AG20443 (cell line): ENCODE measurements around the gene NTF3.

ENCODE experiments used
- DNase-seq: peaks from one replicate; pipeline ENCODE4 v3.0.0; 2012; ENCODE audit warnings: low spot score, mixed read lengths

NTF3 gene

DNA sequence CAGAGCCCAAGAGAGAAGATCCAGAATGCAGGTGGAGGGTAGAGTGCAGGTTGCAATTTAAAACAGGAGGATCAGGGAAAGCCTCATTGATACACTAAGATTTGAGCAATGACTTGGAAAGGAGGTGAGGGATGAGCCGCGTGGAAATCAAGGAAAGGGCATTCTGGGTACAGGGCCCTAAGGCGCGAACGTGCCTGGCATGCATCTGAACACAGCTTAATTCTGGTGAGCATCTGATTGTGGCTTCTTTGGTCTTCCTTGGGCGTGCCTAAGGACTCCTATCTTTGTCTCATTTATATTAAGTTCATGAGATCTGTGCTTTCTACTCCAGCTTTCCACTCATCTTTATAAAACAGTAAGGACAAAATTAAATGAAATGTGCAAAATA, 79.3 kb downstream of the NTF3 start:
- no peak for DNase-seq

DNA sequence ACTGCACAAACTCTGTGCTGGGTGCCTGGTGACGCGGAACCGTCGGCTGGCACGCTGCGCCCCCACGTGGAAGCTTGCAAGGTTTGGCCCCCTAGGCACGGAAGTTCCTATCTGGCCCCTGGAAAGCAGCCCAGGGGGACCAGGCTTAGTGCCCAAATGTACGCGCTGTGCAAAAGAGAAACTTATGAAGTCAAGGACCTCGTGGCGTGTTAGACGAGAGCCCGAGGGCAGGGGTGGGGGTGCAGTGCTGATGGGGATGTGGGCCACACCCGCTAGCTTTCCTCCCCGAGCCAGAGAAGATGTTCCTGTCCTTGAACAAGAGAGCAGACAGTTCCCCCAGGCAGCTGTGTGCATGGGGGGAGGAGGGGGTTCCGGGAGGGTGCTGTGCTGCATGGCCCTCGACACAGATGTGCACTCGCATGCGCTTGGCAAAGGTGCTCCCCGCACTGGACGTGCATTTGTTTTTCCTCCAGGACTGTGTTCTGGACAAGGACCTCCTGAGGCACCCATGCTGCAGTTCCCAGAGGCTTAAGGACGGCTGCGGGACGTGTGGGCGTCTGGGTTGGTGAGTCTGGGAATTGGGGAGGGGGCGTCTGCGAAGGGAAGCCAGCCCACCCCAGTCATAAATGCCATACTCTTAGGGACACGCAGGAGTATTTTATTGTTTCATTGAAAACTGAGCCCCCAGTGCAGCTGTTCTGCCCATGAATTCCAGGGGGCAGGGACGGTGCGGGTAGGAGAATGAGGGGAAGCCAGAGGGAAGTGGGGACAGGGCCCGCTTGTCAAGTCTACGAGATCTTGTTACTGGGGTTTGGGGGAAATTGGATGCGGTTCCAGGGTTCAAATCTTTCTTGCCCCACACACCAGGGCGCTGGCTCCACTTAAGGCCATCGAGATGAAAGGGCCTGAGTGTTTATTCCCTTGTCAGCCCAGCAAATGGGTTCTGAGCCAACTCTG, 80.0 kb downstream of the NTF3 start:
- peak; percentile 79 for DNase-seq

DNA sequence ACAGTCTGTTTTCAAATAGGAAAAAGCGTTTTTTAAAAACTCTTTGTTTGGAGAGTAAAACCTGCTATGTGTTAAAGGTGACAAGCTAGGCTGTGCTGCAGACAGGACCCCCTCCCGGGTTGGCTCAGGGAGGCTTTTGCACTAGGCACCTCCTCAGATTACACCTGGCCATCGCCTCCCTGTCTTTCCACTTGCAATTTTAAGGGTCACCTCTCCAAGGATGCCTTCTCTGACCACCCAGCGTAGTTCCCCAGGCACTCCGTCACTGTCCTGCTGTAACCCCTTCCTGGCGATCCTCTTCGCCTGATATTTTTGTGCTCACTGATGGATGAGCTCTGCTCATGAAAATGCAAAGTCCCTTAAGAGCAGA, 80.7 kb downstream of the NTF3 start:
- no peak for DNase-seq

DNA sequence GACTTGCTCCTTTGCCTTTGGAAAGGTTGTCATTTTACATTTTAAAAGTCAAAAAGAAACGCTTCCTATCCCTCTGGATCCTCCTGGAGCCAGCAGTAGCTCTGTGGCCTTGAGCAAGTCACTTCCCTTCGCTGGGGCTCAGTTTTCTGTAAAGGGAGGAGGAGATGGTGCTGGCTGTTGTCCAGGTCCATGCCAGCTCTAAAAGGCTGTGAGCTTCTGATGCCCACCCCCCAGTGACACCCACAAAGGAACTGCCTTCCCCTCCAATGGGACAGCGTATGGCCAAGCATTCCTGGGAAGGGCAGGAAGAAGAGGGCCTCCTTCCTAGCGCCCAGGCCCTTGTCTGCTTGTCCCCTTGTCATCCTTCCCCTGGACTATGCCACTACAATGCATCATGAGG, 81.5 kb downstream of the NTF3 start:
- no peak for DNase-seq

DNA sequence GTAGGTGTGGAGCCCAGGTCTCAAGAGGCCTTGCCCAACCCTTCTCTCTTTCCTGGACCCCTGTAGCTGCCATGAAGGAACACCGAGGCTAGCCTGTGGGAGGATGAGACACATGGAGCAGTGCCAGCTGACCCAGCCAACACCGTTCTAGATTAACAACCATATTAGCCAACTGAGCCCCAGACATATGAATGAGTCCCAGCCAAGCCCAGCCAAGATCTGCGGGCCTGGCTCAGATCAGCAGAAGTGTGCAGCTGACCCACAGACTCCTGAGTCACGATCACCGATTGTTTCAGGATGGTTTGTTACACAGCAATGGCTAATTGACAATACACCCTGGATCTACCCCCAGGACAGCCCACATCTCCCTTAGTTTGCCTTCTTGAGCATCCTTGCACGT, 82.1 kb downstream of the NTF3 start:
- DNase-seq, result no peak

DNA sequence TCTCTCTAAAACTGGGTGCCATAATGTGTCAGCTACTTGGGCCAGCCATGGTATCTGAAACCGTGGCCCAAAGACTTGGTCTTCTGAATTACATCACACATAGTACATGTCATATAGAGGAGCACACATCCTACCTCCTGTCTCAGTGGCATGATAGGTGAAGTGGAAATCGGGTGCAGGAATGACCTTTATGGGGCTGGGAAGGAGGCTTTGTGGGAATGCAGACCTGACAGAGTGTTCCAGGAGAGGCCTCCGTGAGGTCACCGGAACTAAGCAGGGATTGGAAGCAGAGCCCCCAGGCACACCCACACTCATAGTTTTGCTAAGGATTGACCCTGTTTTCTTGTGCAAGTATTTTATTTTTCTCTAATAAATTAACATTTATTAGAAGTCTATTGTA, 82.6 kb downstream of the NTF3 start:
- DNase-seq, result no peak

DNA sequence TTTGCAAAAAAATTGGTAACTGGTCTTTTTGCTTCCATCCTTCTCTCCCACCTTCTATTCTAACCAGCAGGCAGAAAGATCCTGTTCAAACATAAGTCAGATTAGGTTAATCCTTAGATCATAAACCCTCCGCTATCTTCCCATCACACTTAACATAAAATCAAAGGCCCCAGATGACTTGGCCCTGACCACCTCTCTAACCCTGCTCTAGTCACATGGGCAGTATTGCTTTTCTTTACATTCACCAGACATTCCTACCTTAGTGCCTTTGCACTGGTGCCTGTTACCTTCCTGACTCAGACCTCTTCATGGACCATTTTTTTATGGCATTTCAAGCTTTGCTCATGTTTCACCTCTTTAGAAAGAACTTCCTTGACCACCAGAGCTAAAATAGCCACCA, 83.5 kb downstream of the NTF3 start:
- no peak for DNase-seq

DNA sequence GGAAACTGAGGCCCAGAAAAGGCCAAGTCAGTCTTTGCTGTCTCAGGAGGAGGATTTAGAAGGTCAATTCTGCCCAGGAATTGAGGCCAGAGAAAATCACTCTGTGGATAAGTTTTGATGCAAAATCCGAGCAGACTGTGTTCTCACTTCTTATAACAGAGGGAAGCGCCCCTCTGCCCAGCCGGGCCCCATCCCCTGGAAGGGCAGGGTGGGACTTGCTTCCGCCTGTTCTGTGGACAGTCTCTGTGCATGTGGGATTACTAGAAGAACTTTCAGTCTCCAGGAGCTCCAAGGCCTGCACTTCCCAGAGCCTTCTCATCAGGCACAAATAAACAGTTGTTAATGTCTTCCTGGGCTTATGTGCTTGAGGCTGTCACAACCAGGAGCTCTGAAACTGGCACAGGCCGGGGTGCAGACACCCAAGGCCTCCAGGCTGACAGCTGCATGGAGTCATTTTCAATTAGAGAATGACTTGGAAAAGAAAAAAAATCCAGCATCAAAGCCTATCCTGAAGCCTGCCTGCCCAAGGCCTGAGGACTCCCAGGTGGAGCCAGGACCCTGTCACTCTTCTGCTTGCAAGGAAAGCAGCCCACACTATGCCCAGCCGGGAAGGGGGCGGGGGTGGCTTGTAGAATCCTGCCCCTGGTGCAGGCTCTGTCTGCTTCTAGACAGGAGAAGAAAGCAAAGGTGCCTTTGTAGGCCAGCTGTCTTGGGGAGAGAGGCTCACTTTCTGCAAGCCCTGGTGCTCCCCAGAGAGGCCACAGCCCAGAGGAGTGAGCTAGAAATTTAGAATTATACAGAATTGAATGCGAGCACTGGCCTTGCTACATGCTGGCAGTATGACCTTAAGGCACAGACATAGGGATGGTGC, 84.7 kb downstream of the NTF3 start:
- DNase-seq, result no peak

DNA sequence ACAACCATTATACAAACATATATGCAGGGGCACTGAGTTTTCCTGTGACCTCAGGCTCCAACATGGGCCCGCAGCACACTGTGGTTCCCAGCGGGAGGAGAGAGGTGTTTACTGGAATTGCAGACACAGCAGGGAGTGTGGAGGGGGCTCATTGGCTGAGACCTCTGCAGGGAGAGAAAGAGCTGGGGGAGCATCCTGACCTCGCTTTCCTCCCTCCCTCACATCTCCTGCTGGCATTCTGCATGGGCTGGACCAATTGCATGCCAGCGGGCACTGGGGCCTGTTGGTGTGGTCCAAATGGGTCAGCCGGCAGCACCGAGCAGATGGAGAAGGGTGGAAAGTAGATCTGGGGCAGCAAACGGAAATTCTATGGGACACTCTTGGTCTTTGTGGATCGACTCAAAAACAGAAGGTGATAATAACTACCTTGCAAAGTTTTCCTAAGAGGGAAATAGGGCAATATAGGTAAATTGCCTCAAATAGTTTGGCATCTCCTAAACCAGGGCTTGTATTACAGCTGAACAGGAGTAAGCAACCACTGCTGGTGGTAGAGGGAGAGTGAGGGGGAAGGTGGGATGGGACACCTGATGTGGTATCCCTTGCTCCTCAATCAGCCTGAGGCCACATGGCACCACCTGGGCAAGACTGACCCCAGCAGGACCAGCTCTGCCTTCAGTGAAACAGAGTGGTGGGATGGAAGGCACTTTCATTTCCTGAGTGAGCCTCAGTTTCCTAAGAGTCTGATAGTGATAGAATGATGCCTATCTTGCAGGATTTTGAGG, 86.9 kb downstream of the NTF3 start:
- no peak for DNase-seq

DNA sequence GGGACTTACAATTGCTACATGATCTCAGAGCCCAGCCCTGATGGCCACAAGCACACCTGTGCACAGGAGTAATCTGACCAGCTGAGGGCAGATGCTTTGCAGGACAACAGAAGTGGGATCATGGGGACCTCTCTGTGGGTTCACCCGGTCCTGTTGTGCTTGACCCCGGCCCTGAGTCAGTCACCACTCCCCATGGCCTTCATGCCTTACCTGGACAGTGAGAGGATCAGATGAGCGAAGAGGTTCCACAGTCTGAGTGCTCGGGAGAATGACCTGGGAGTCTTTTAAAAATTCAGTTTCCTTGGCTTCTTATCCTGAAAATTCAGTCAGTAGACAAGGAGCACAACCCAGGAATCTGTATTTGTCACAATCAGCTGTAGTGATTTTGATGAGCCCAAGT, 88.1 kb downstream of the NTF3 start:
- no peak for DNase-seq

DNA sequence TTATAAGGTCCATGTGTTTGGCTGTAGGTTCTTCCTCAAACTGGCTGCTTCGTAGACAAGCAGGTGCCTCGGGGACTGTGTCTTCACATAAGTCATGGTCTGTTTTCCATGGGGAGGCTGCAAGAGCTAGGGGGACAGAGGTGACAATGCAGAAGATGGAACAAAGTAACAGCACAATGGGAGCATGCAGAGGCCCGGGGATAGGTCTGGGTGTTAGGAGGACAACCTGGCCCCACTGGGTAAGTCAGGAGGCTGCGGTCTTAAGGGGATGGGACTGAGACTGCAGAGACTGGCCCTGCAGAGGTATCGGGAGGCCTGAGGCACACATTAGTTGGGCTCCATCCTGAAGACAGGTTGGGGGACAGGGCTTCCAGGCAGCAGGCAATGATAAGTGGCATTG, 88.9 kb downstream of the NTF3 start:
- no peak for DNase-seq

DNA sequence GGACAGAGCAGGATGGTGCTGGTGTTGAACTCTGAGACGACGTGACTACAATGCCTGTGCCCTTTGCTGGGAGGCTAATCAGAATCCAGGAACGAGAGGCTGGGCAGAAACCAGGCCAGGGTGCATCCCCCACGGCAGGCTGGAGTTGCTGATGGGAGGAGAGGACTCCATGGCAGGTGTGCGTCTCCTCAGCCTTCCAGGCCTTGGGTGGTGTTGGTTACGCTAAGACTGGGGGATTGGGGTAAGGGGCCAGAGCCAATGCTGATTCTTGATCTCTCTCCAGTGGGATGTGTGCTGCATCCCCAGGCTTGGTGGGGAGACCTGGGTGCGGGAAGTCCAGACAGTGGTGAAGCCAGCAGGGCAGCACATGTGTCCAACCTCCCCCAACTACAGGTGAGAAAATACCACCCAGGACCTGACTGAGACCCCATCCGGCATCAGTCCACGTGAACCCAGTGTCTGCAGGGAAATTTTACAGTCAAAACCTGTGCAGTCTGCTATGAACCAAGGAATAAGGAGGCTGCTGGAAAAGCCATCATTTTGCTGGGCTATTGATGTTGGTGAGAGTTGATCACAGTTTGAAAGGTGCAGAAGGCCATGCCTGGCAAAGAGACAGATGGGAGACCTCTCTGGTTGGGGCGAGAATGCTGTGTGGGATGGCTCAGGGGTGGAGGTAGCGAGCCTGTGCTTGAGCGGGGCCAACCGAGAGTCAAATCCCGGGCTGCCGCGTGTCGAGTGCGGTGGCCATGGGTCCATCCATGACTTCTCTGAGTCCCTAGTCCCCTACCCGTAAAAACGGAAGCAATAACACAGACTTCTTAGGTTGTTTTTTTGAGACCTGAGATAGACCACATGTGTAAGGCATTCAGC, 89.8 kb downstream of the NTF3 start:
- DNase-seq, result no peak

DNA sequence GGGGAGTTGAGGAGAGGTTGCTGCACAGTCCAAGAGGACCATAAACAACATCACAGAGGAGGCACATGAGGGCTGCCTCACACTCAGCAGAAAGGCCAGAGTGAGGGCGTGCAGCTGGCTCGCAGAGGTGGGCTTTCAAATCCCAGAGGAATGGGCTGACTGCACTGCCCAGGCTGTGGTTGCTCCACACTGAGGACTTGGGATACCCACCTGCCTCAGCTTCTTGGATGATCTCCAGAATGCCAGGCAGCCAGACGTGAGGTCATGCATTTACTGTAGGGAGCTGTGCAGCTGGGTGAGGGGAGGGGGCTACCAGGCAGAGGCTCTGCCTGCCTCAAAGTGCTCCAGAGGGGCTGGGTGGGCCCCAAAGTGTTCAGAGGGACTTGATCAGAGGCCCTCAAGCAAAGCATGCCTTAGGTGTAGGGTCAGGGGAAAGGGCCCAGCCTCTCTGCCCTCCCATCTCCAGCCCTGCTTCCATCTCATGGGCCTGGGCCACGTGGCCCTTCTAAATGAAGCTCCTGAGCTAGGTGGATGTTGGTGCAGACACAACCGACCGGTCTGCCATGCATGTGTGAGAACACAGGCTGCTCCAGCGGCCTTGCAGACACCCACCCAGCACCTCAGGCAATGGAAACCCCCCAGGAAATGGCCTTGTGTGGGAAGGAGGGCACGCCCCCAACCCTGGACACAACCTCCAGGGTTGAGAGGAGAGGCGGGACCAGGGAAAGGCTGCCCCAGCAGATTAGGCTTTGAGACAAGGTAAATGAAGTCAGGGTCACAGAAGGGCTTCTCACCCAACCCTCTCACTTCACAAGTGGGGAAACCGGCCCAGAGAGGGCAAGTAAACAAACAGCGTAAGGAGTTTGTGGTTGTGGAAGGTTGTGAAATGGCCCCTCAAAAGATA, 90.8 kb downstream of the NTF3 start:
- no peak for DNase-seq

DNA sequence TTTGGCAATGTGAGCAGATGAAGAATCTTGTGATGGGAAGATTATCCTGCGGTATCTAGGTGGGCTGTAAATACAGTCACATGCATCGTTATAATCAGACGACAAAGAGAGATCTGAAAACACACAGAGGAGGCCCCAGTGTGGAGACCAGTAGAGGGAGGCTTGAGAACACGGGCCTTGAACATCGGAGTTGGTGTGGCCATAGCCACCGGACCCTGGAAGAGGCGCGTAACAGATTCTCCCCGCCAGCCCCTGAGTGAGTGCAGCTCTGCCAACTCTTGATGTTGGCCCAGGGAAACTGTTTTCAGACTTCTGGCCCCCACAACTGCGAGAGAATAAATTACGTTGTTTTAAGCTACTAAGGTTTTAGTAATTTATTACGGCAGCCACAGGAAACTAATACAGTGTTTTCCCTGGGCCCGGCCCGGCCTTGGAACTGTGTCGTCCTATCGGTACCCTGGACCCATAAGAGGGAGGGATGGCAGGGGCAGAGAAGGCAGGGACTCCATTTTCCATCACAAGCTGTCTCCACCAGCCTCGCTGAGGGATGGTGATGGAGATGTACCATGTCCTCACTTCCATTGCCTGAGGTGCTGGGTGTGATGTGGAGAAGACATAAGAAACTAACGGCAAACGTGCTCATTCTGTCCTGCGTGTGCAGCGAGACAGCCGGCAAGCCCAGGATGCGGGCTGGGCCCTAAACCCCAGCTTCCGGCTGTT, 91.6 kb downstream of the NTF3 start:
- DNase-seq, result no peak

DNA sequence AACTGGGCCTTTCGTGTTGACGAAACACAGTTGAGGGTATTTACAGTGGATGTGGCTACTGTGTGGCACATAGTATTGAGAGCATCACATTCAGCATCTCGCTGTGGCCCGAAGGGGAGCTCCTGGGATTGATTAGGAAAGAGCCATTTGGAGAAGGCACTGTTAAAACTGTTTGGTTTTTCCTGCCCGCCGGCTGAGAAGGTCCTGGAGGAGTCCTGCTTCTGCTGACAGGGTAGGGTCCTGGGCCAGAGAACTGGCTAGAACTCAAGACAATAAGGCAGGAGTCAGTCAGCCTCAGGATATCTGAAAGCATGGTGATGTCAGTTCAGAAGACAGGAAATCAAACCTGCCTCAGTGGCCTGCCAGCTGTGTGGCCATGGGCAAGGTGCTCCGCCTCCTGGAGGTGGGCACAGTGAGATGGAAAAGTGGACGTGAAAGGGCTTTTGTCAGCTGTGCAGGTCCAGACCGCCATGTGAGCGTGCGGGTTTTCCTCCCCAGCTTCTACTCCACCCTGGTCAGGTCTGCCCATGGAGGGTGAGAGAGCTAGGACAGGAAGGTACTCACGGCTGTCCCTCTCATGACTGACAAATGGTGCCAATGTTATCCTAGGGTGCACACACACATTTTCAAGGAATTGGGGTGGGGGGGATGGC, 92.3 kb downstream of the NTF3 start:
- no peak for DNase-seq

DNA sequence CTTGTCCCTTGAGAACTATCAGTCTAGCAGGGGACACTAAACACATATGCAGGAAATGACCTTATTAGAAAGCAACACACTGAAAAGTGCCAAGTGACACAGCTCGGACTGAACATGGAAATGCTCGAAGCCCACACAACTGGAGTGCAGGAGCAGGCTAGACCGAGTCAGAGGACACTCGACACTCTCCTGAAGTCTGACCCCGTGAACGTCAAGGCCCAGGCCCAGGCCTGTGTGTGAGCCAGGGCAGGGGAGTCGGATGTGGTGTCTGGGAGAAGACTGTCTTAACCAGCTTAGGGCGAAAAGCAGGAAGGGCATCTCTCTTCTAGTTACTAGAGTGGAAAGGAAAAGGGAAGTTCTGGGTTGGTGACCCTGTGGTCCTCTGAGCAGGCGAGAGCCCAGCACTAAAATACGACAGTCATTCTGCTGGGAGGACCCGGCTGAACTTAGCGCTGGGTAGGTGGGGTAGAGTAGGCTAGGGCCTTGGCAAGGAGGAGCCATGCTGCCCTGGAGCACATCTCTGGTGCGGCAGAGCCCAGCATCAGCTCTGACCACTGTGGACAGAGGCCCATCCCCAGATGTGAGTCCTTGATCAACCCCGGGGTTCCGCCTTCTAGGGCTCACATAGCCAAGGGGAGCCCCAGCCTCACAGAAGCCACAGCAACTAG, 93.0 kb downstream of the NTF3 start:
- DNase-seq, result no peak

DNA sequence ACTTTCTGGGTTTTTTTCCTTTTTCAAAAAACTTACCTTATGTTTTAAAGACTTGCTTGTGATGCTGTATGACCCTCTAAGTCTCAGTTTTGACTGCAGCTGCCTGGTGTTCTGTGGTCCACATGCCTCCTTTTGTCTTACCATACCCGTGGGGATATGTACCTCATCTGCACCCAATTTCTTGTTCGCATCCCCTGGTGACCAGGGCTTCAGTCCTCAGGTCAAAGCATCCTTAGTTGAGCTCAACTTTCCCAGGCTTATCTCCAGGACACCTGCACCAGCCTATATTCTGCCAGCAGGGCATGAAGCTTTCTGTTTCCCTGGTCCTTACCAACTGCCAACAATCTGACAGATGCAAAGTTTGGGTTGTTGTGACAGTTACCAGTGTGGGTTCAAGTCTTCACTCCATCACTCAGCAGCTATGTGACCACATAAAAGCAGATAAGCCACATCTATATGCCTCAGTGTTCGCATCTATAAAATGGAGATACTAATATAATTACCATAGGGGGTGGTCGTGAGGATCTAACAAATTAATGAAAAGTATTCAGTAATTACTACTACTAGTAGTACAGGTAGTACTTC, 94.0 kb downstream of the NTF3 start:
- no peak for DNase-seq

DNA sequence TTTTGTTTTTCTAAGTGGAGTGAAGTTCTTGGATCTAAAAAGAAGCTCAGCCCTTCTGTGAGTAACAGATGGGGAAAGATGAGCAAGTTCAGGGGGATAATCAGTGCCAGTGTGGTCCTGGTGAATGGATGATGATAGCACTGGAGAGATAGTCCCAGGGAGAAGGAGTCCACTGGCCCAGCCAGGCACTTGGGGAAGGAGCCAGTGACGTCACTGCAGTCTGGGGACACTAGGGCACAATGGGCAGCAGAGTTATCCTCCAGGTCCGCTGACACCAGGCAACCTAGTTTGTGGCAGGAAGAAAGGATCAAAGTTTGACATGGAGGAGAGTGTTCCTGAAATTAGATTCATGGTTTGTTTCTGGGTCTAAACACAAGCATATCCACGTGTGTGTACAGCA, 101.5 kb downstream of the NTF3 start:
- no peak for DNase-seq
